ENCODE data around the gene GSN. TPM values are rescaled to one million over a fixed set of nuclear protein-coding genes. Genes with fewer than 3 reads are reported as not detected.

The GSN gene
- total RNA-seq, 4 donors from 2014 or later: 3,163 to 12,584 (median 6,723) TPM

GRCh38 chr9:121353241-121354061 lies 85.5 kb downstream of the GSN start:
- no peak for TF ChIP-seq CTCF (IDR thresholded peaks at IDR 0.05; ENCODE audit: low read depth)

GRCh38 chr9:121354141-121354540 lies 86.2 kb downstream of the GSN start:
- no peak for TF ChIP-seq CTCF (IDR thresholded peaks at IDR 0.05; ENCODE audit: low read depth)

GRCh38 chr9:121354762-121355161 lies 86.8 kb downstream of the GSN start:
- TF ChIP-seq CTCF (IDR thresholded peaks at IDR 0.05; ENCODE audit: low read depth): no peak

GRCh38 chr9:121357011-121357410 lies 89.0 kb downstream of the GSN start:
- no peak for TF ChIP-seq CTCF (IDR thresholded peaks at IDR 0.05; ENCODE audit: low read depth)

- no peak for TF ChIP-seq CTCF (IDR thresholded peaks at IDR 0.05; ENCODE audit: low read depth)
These were observed 90.8 kb downstream of the GSN start for GRCh38 chr9:121358751-121359150.

- TF ChIP-seq CTCF (IDR thresholded peaks at IDR 0.05; ENCODE audit: low read depth): no peak
These were observed 91.7 kb downstream of the GSN start for GRCh38 chr9:121359351-121360294.

Measured in subcutaneous adipose tissue (tissue), 4 donors.